ENCODE data around the gene RNF20.

DNA sequence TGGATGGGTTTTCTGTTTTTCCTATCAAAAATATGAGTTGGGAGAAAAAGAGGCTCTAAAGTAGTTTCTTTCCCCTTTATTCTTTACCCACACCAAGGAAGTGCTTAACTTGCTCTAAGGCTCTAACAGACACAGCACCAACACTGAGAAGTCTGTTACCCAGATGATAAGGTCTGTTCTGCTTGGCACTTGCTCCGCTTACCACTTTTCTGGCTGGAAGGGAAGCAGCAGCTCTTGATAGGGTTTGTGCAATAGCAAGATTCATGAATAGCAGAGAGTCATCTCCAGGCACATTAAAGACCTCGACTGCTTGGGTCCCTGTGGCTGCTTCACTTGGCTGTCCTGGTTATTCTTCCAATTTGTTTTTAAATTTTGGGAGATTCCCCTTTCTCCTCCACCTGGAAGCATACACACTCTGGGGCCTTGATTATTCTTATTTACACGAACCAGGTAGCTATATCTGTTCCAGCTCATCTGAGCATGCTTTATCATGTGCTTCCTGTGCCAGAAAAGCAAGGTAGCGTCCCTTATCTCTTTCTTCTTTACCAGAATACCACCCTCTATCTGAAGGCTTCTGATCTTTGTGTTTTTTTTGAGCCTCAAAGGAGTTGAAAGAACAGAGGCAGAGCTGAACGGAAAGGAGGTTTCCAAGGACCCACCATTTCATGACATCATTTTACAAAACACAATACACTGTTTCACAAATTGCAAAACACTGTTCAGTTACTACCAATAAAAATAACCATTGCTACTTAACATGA, 36.3 kb downstream of the RNF20 start:
- TF ChIP-seq, protein P1, sequence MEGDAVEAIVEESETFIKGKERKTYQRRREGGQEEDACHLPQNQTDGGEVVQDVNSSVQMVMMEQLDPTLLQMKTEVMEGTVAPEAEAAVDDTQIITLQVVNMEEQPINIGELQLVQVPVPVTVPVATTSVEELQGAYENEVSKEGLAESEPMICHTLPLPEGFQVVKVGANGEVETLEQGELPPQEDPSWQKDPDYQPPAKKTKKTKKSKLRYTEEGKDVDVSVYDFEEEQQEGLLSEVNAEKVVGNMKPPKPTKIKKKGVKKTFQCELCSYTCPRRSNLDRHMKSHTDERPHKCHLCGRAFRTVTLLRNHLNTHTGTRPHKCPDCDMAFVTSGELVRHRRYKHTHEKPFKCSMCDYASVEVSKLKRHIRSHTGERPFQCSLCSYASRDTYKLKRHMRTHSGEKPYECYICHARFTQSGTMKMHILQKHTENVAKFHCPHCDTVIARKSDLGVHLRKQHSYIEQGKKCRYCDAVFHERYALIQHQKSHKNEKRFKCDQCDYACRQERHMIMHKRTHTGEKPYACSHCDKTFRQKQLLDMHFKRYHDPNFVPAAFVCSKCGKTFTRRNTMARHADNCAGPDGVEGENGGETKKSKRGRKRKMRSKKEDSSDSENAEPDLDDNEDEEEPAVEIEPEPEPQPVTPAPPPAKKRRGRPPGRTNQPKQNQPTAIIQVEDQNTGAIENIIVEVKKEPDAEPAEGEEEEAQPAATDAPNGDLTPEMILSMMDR (IDR thresholded peaks at IDR 0.05): no peak
- TF ChIP-seq EZH2 (IDR thresholded peaks at IDR 0.05; ENCODE audit: borderline replicate concordance, insufficient read depth, low read depth, low read length, poor library complexity, severe bottlenecking): no peak
